C4-2B (cell line): ENCODE results near the gene TRPC3.
A peak's percentile ranks its signal among the peaks of the same experiment; 100 is the strongest.

Experiments
- CTCF ChIP-seq: fragments of 450-650 bp; conservative IDR thresholded peaks from 2 replicates; pipeline ENCODE4 v1.5.1; 2017; ENCODE audit warnings: mild to moderate bottlenecking
- ZFX ChIP-seq: fragments of 450-650 bp; IDR thresholded peaks from 2 replicates; pipeline ENCODE4 v1.6.1; 2017

GRCh38 chr4:121900132-121900983 lies 51.5 kb downstream of the TRPC3 start:
- TF ChIP-seq CTCF (peak; percentile 85), ZFX (no peak)
